Ascending aorta (tissue), 2 donors: ENCODE data around the gene CATSPERD. TPM values are rescaled to one million over a fixed set of nuclear protein-coding genes. Genes with fewer than 3 reads are reported as not detected.

Source experiments
- DNase-seq, 2 donors: peaks; one replicate each; pipeline ENCODE4 v3.0.0-alpha.2; 2019; ENCODE audit warnings: low spot score in 2 of 2
- H3K27ac ChIP-seq, 2 donors: fragments of 200-600 bp; sonication (generic); one replicate each; pipeline ENCODE4 v1.5.1; 2016 to 2017; ENCODE audit warnings: mild to moderate bottlenecking in 1 of 2
- H3K27me3 ChIP-seq: fragments of 200-600 bp; sonication (generic); one replicate; pipeline ENCODE4 v1.5.1; 2017
- H3K36me3 ChIP-seq, 2 donors: fragments of 200-600 bp; sonication (generic); one replicate each; pipeline ENCODE4 v1.5.1; 2016
- H3K4me1 ChIP-seq, 2 donors: fragments of 200-600 bp; sonication (generic); one replicate each; pipeline ENCODE4 v1.5.1; 2016 to 2017; ENCODE audit warnings: mild to moderate bottlenecking in 1 of 2
- H3K4me3 ChIP-seq, 2 donors: fragments of 200-600 bp; sonication (generic); one replicate each; pipeline ENCODE4 v1.5.1; 2016 to 2017; ENCODE audit warnings: mild to moderate bottlenecking in 1 of 2
- H3K9me3 ChIP-seq, 2 donors: fragments of 200-600 bp; sonication (generic); one replicate each; pipeline ENCODE4 v1.5.1; 2016
- CTCF ChIP-seq, 3 experiments: fragments of 200-600 bp in 2 of 3; fragments of 450-650 bp in 1 of 3; sonication (generic) in 2 of 3; IDR thresholded peaks; one replicate each; pipeline ENCODE4 v1.5.1; 2016 to 2019; ENCODE audit warnings: antibody characterized with exemption in 3 of 3, mild to moderate bottlenecking in 1 of 3, moderate library complexity in 1 of 3
- intact Hi-C: fragments of 100-400 bp; cut with DNase I; formaldehyde crosslinking; loops from one replicate; pipeline ENCODE4 v1.15.1; 2023
- total RNA-seq: library from RNA; depleted of rRNA; stranded (reverse); fragments of >200 nt; gene quantifications from one replicate; pipeline ENCODE4 v1.1.0, GENCODE V29; 2016

Gene CATSPERD
- total RNA-seq, 1 donor from 2014 or later: not detected

- H3K9me3 ChIP-seq: no peaks in the 10 kb centered on the region
- peaks cover 0 to 12% of the 10 kb centered on the region in 2 donors for H3K36me3 ChIP-seq
- peaks cover 6 to 9% of the 10 kb centered on the region in 2 donors for H3K4me1 ChIP-seq
- H3K27me3 ChIP-seq: no peaks in the 10 kb centered on the region
- DNase-seq: no peak
- H3K27ac ChIP-seq: no peak overlapping the region
- H3K4me3 ChIP-seq: no peak overlapping the region
- intact Hi-C loops: no loop called here
- no peak for TF ChIP-seq CTCF (IDR thresholded peaks at IDR 0.05)
Observed at GRCh38 chr19:5676105-5676771, 44.2 kb upstream of the CATSPERD start.

DNA sequence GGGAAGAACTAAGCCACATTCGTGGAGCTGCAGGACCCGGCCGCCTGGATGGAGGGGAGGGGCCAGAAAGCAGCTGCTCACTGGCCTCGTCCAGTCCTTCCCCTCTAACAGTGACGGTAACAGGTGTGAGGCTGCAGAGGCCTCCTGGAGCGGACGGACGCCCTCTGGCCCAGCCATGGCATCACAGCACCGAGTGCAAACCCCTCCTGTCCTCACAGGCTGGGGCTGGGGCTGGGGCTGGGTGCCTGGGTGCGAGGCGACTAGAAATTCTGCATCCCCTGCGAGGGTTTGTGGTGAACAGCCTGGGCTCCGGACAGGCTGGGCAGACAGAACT lies 43.7 kb upstream of the CATSPERD start:
- no peak for TF ChIP-seq CTCF (IDR thresholded peaks at IDR 0.05)
- Histone ChIP-seq H3K27me3 (no peaks in the 10 kb centered on the region), H3K27ac (no peak overlapping the region), H3K9me3 (no peaks in the 10 kb centered on the region), H3K36me3 (peaks cover 0 to 9% of the 10 kb centered on the region in 2 donors), H3K4me3 (no peak overlapping the region), H3K4me1 (peaks cover 6 to 9% of the 10 kb centered on the region in 2 donors)
- no peak for DNase-seq
- intact Hi-C loops: no loop called here

- intact Hi-C loops: no loop called here
- no peak overlapping the region for H3K4me3 ChIP-seq
- peaks cover 6 to 9% of the 10 kb centered on the region in 2 donors for H3K4me1 ChIP-seq
- TF ChIP-seq CTCF (IDR thresholded peaks at IDR 0.05): no peak
- H3K27me3 ChIP-seq: no peaks in the 10 kb centered on the region
- H3K36me3 ChIP-seq: peaks cover 0 to 7% of the 10 kb centered on the region in 2 donors
- no peak for DNase-seq
- H3K9me3 ChIP-seq: no peaks in the 10 kb centered on the region
- H3K27ac ChIP-seq: no peak overlapping the region
Observed at GRCh38 chr19:5677136-5677535, 43.3 kb upstream of the CATSPERD start.

GRCh38 chr19:5677580-5677979 lies 42.9 kb upstream of the CATSPERD start:
- H3K4me3 ChIP-seq: no peak overlapping the region
- H3K4me1 ChIP-seq: peaks cover 6 to 9% of the 10 kb centered on the region in 2 donors
- TF ChIP-seq CTCF (IDR thresholded peaks at IDR 0.05): no peak
- DNase-seq: no peak
- H3K9me3 ChIP-seq: no peaks in the 10 kb centered on the region
- H3K36me3 ChIP-seq: peaks cover 0 to 7% of the 10 kb centered on the region in 2 donors
- intact Hi-C loops: no loop called here
- H3K27ac ChIP-seq: no peak overlapping the region
- no peaks in the 10 kb centered on the region for H3K27me3 ChIP-seq

DNA sequence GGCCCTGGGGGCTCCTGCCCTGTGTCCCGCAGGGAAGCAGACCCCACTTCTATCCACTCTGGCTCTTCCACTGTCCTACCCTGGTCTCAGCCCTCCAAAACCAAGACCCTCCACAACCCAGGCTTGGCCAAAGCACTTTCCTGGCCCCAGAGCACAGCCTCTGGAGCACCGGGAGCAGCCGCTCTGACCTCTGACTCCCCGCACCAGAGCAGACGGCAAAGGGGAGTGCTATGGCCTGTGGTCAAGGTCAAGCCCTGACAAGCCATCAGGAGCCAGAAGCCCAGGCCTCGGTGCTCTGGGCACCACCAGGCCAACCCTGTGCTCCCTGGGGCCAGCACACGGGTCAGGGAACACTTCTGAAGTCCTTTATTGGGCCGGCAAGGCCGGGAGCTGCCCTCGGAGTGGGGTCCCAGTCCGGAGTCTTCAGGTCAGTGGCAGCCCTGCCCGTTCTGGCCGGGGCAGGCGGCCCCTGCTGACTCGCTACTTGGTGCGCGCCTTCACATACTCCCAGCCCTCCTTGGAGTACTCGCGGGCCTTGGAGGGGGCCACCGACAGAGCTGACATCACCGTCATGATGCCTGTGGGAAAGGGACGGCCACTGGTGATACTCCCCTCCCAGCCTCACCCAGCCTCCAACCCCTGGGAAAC lies 42.2 kb upstream of the CATSPERD start:
- Histone ChIP-seq H3K4me1 (peaks cover 6 to 9% of the 10 kb centered on the region in 2 donors), H3K36me3 (peaks cover 0 to 7% of the 10 kb centered on the region in 2 donors), H3K27me3 (no peaks in the 10 kb centered on the region), H3K9me3 (no peaks in the 10 kb centered on the region), H3K27ac (no peak overlapping the region), H3K4me3 (no peak overlapping the region)
- no peak for DNase-seq
- intact Hi-C loops: no loop called here
- no peak for TF ChIP-seq CTCF (IDR thresholded peaks at IDR 0.05)
